SIG-M5 treated with dmso at 0.1 percent for 504 hours (cell line): ENCODE data around the gene SLC25A21.

Source experiments
- DNase-seq: peaks from one replicate; lab custom pipeline; 2025; ENCODE audit not compliant: unreplicated experiment; lab: John Stamatoyannopoulos, UW

Gene SLC25A21

DNA sequence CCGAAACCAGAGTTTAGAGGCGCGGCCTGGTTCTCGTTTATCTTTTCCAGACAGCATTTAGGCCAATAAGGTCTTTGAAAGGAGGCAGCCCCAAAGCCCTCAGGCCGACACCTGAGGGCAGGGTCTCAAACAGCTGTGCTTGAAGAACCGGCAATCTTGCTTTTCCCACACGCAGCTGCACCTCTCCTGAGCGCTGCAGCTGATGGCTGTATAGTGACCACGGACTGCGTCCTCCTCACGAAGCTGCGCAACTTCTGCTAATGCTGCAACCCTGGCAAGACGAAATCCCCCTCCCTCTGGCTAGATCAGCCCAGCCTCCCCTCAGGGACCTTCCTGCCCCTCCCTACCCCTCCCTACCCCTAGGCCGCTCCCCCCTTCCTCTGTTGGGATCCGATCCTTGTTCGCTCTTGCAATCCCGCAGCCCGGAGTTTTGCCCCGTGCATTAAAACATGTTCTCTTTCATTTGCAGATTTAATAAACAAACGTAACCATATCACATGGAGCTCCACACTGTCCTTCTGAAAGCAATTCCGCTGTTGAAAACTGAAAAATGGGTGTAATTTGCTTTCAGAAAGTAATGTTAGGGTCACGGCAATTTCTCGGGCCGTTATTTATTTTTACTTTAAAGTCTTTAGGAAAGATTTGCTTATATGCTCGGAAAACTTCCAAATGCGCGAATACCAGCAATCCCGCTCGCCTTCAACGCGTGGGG, 515.6 kb downstream of the SLC25A21 start:
- no peak for DNase-seq

DNA sequence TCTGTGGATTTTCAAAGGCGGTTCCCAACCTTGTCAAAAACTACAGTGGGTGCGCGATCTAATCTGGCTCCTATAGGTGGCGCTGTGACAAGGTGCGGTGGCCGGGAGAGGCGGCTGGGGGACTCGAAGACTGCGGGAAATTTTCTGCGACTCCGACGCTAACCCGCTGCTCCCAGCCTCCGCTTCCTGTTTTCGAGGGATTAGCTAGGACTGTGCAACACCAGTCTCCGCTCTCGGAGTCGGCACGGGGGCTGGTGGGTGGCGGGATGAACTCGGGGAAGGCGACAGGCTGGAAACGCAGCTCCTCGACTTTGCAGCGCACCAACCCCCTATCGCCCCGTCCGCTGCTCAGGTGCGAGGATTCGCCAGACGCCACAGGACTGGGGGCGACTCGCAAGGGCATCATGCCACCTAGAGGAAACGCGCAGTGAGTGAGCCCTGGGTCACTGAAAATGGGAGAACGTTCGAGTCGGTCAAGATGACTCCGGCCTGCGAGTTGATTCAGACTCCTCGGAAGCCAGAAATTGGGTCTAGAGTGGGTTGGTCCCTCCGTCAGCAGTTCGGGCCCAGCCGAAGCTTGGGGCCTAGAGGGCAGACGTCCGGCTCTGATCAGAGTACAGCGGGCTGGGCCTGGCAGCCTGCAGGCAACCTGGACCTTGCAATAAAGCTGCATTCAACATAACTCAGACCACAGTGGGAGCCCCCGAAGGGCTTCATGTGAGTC, 516.3 kb downstream of the SLC25A21 start:
- DNase-seq: no peak

GRCh38 chr14:36655571-36655962, 516.8 kb downstream of the SLC25A21 start:
- DNase-seq: no peak

GRCh38 chr14:36654794-36655381, 517.5 kb downstream of the SLC25A21 start:
- DNase-seq: no peak

DNA sequence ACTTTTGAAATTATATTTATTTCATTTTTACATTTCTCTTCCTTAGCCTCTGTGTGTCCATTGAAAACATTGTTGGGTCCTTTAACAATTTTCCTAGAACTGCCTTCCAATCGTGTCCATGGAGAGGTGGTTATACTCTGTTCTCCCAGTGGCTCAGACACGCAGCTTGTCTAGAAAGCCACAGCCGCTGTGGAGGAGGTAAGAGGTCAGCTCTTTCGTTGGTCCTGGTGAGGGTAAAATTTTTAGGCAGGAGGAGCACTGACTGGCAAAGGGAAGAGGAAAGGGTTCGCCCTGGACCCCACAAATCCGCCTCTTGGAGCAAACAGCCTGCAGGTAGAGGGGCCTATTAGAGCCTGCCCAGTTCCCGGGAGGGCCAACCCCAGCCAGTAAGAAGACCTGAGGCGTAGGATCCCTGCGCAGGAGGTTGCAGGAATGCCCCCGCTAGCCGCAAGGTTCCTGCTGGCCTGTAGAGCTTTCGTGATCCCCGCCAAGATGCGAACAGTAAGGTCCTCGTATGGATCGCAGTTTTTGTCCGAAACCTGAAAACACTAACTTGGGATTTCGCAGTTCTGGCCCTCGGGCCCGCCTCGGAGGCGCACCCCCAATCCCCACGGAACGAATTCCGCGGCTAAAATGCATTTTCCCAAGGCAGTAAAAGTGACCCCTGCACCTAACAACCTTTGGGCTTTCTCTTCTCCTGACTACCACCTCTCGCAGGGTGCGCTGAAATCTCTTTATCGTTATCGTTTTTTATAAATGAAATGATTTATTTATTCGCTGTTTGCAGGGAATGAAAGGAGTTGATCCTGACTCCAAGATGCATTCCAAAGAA, 518.2 kb downstream of the SLC25A21 start:
- DNase-seq: no peak

GRCh38 chr14:36653413-36653812, 519.0 kb downstream of the SLC25A21 start:
- no peak for DNase-seq

GRCh38 chr14:36652542-36653201, 519.7 kb downstream of the SLC25A21 start:
- no peak for DNase-seq

DNA sequence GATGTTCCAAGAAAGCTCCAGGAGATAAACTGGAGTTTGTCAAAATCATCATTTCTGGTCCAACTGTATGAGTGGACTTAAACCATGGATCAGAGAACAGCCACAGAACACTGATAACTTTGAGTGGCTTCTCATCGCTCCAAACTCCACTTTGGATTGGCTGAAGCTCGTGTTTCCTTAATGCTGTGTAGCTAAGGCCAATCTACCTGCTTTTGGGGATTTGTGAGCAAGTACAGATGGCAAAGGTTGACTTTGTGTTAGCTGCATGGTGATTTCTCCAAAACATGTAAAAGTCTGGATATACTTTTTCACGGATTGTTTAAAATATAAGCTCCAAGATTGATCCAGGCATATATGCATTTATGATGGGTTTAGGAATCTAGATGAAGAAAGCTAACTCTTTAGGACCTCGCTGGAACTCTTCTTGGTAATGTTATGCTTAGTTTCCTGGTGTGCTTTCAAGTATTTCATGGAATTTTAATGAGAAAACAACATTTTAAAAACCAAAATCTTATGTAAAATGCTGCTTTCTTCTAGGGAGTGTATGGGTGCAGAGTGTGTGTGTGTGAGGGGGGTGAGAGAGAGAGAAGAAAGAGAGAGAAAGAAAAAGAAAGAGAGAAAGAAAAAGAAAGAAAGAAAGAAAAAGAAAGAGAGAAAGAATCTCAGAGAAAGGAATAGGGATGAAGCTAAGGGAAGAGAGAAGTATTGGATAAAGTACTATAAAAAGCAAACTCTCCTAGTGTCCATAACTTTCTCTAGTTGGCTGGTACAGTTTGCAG, 522.3 kb downstream of the SLC25A21 start:
- DNase-seq: no peak

DNA sequence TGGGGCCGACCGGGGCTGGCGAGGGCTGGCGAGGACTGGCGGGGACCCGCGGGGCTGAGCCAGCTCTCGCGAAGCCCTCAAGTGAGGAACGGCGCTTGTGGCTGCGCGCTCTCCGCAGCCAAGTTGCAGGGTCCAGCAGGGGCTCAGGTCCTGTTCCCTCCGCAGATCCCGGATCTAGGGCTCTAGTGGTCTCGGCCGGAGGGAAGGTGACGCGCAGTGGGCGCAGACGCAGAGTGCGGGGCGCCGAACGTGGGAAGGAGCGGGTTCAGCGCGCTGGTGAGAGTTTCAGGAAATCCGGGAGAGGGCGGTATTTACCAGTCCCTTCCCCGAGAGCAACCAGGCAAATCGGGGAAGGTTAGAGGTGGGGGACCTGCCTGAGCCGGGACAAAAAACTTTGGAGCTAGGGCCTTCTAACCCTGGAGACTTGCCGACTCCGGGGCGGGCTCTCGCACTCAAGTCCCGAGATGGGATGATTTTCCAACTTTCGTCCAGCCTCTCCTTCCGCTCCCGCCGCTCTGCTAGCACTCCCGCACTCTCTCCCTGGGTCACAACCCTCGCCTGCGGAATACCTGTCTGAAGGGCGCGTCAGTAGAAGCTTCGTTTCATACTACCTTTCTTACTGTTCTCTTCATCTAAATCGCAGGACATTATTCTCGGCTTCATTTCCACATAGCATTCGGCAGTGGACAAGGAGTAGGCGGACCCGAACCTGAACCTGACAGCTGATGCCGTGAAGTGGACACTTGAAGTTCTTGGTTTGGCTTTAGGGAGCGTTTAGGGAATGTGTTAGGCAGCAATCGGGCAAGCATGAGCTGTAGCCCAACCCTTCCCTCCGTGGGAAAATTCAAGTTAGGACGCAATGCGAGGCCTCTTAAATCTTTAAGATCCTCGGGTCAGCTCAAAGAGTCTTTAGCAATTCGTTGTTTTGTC, 524.3 kb downstream of the SLC25A21 start:
- DNase-seq: no peak

DNA sequence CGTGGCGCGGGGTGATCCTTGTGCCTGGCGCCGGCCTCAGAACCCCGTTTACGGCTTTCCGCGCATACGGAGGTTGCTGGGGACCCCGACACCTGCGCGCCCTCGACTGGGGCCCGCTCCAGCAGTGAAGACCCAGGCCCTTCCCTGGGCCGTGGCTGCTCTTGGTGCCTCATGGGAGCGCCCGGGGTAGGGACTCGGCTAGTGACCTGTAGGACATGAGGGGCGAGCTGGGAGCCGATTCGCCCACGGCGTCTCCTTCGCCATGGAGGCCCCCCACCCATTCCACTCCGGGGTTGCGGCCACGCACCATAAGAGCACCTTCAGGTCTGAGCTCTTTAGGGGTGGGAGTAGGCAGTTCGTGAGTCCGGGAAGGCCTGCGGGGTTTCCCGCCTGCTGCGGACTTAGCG, 525.0 kb downstream of the SLC25A21 start:
- no peak for DNase-seq

DNA sequence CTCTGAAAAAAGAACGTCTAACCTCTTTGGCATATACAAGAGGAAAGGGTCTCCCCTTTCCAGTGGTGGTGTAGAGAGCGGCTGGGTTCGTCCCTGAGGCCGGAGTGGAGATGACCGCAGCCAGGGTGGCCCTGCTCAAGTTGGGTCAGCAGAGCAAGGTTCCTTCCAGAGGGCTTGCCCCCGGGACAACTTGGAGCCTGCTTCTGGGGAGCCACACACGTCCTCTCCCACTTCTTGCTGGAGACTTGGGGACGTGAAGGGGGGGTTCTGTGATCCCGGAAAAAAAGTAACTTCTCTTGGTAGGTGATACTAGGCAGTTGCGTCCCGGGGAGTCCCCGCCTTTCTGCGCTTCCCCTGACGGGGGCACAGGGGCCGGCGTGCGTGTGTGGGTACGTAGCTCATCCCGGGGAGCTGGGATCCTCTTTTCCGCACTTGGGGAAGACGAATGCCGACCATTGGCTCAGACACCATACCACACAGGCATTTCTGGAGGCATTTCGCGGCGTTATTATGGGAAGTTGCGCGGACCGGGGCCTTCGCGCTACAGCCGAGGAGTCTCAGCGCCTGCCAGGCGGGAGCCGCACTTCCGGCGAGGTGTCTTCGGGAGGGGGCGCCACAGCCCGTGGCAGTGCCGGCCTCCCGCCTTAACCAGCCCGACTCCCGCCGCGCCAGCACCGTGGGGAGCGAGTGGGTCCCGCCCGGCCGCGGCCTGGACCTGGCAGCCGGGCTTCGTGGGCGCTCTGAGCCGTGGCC, 525.6 kb downstream of the SLC25A21 start:
- no peak for DNase-seq

DNA sequence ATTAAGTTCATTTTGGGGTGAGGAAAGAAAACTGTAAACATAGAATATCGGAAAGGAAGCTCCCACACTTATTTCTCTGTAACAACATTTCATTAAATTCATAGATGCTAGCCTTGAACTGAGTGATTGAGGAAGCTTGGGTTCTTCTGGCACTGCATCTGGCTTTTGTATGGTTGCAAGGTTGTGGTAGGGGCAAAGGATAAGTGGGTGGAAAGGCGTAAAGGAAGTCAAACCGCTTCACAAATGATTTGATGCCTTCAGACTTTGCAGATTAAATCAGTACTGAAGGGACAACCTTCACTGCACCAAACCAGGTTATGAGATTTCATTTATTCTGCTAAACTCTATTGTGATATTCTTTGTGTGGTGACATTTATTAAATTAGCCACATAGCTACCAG, 538.8 kb downstream of the SLC25A21 start:
- DNase-seq: no peak
